T-helper 2 cell treated with Interferon-gamma antibody and Interleukin-4, amounts not matched to agents 100 ng/mL and 5 ng/mL, for 36 hours (primary cell): ENCODE measurements around the gene FBXO38. TPM values are rescaled to one million over a fixed set of nuclear protein-coding genes. Genes with fewer than 3 reads are reported as not detected.

ENCODE experiments used
- intact Hi-C: fragments of 100-400 bp; cut with micrococcal nuclease; formaldehyde crosslinking; loops from one replicate; pipeline ENCODE4 v1.15.1; 2023
- total RNA-seq: library from RNA; stranded (reverse); gene quantifications from 2 replicates; pipeline ENCODE4 v1.2.3, GENCODE V29; 2022

The FBXO38 gene
- total RNA-seq, 1 donor from 2014 or later = 53.5 TPM

- intact Hi-C loops = loop anchor here (5.0 to 10.0 kb wide), 5 partner anchors 238 to 1970 kb away; partner anchors contain the start of genes PCYOX1L, SLC26A2 and TCOF1
Measured at GRCh38 chr5:148384380-148384737, 601 bp downstream of the FBXO38 start.

DNA sequence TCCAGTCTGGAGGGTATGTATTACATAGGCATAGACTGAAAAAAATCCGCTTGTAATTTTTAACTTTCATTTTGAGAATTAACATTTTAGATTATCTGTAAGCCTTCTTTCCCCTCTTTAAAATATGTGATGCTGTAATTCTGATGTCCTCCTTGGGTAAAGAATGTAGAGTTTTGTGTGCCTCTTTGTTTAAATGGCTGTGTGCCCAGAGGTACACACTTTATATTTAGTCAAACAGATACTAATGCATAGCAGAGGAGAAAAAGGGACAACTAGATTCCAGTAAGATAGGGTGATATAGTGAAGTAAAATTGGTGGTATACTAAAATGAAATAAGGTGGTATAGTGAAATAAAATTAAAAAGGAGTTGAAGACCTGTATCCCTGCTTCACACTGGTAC lies 1.3 kb downstream of the FBXO38 start:
- intact Hi-C loops = loop anchor here (10.0 kb wide), 1 partner anchor 1970 kb away; the partner anchor contains the start of gene TCOF1

GRCh38 chr5:148386041-148386440 lies 2.3 kb downstream of the FBXO38 start:
- intact Hi-C loops = loop anchor here (10.0 kb wide), 1 partner anchor 1969 kb away; the partner anchor contains the start of gene TCOF1

GRCh38 chr5:148387325-148387724 lies 3.6 kb downstream of the FBXO38 start:
- intact Hi-C loops = loop anchor here (10.0 kb wide), 1 partner anchor 1967 kb away; the partner anchor contains the start of gene TCOF1

DNA sequence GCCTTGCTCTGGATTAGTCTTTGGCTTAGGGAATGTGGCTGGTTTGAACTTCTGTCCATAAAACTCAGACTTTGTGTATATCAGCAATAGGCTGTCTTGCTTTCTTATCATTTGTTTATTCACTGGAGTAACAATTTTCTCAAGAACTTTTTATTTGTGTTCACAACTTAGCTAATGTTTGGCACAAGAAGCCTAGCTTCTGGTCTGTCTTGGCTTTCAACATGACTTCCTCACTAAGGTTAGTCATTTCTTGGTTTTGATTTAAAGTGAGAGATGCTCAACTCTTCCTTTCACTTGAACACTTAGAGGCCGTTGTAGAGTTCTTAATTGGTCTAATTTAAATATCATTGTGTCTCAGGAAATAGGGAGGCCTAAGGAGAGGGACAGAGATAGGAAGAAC lies 4.9 kb downstream of the FBXO38 start:
- intact Hi-C loops = loop anchor here (10.0 kb wide), 1 partner anchor 1966 kb away; the partner anchor contains the start of gene TCOF1

GRCh38 chr5:148390914-148391313 lies 7.2 kb downstream of the FBXO38 start:
- intact Hi-C loops = no loop called here

GRCh38 chr5:148391422-148391821 lies 7.7 kb downstream of the FBXO38 start:
- intact Hi-C loops = no loop called here

GRCh38 chr5:148393390-148393741 lies 9.6 kb downstream of the FBXO38 start:
- intact Hi-C loops = no loop called here

DNA sequence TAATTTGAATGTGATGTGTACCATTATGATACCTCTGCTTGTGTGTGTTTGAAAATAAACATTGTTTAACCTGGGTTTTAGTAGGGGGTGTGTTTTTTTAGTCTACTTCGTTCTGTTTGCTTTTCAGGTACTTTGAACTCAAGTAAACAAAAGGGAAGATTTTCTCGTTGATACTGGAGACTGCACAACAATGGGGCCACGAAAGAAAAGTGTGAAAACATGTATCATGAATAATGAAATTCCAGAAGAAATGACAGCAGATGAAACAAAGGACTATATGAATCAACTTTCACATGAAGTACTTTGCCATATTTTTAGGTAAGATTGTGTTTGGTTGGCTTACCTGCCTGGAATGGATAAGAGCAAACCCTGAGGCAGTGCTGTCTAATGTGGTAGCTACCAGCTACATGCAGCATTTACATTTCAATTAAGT lies 10.8 kb downstream of the FBXO38 start:
- intact Hi-C loops = no loop called here

GRCh38 chr5:148395031-148395430 lies 11.3 kb downstream of the FBXO38 start:
- intact Hi-C loops = no loop called here

DNA sequence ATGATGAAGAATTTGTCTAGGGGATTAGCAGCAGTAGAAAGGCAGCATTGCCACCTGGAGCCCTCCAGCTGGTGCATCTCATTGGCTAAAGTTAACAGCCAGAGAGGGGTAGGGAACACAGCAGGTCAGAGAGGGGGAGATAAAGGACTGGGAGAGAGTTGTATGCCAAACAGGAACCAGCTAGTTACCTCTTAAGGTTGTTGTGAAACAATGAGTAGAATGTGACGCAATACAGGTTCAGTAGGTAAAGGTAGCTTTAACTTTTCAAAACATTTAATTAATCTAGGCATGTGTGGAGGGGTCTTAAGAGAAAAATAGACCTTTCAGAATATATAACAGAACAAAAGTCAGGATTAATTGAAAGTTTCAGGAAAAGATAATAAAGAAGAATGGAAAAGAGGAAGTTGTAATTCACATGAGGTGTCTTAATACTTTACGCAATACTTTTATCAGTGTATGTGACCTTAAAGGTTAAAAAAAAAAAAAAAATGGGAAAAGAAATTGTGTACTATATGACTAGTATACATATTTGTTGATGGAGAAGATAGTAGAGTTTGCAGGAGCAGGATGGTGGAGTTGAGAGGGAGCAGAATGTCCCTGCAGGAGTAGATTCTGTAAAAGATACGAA lies 14.3 kb downstream of the FBXO38 start:
- intact Hi-C loops = no loop called here

DNA sequence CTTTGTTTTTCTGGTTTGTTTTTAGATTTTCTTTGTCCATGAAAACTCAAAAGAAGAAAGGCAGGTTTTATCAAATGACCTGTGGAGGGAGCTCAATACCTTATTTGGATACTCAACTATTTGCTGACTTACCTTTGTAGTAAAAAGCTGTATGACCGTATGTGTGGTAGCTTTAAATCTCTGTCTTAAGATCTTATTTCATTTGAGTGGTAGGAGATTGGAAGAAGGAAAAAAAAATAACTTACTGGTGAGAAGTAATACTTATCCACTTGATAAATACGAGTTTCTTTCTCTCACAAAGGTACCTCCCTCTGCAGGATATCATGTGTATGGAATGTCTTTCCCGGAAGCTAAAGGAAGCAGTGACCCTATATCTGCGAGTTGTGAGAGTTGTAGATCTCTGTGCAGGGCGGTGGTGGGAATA lies 15.0 kb downstream of the FBXO38 start:
- intact Hi-C loops = no loop called here

- intact Hi-C loops = loop anchor here (2.0 kb wide), 1 partner anchor 19 kb away; the partner anchor contains the start of gene FBXO38
Measured at GRCh38 chr5:148401604-148402003, 17.8 kb downstream of the FBXO38 start.

DNA sequence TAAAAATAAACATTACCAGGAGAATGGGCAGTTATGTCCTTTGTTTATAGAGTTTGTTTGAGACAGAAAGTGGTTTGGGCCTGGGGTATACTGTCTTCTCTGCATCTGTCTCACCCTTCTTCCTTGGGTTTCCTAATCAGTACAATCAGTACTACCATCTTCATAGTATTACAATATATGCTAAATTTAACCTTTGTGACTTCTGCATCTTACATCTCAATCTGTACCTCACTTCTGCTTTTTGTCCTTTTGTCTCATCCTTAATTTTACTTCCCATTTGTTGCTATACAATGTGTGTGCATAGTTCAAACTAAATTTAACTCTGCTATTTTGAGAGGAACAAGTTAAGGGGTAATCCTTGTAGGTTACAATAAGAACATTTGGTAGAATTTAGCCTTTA lies 19.6 kb downstream of the FBXO38 start:
- intact Hi-C loops = no loop called here

DNA sequence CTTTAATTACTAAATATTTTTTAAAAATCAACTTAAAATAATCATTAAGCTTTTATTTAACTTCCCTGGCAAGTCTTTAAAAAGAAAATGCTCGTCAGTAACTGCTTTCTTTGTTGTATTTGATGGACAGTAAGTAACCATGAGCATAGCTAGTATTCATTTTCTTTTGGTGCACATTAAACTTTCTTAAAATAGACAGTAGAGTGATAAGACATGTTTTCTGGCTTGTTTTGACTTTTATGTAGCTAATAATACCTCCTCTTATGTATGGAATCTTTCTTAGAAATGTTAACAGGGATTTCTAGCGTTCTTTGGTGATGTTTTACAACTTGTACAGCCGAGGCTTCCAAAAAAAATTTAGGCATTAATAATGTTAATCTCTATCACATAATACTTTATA lies 22.6 kb downstream of the FBXO38 start:
- intact Hi-C loops = no loop called here

GRCh38 chr5:148408092-148408491 lies 24.3 kb downstream of the FBXO38 start:
- intact Hi-C loops = no loop called here

- intact Hi-C loops = no loop called here
Measured at GRCh38 chr5:148412124-148412523, 28.4 kb downstream of the FBXO38 start.

- intact Hi-C loops = no loop called here
Measured at GRCh38 chr5:148414833-148415232, 31.1 kb downstream of the FBXO38 start.

- intact Hi-C loops = no loop called here
Measured at GRCh38 chr5:148416416-148416815, 32.7 kb downstream of the FBXO38 start.

GRCh38 chr5:148416921-148417320 lies 33.2 kb downstream of the FBXO38 start:
- intact Hi-C loops = no loop called here

GRCh38 chr5:148418511-148418910 lies 34.8 kb downstream of the FBXO38 start:
- intact Hi-C loops = no loop called here

GRCh38 chr5:148421661-148422060 lies 37.9 kb downstream of the FBXO38 start:
- intact Hi-C loops = no loop called here

GRCh38 chr5:148425808-148426207 lies 42.0 kb downstream of the FBXO38 start:
- intact Hi-C loops = no loop called here
